NCI-H146 (cell line): Measurements from ENCODE around the gene SLC22A3.
"Not testable (repeated sequence)": the region's sequence is repeated elsewhere in the genome, so short reads cannot be mapped to it uniquely, and the experiment has no call there.

Source experiments
- DNase-seq: peaks from one replicate; lab custom pipeline; 2025; lab: John Stamatoyannopoulos, UW

Gene SLC22A3

DNA sequence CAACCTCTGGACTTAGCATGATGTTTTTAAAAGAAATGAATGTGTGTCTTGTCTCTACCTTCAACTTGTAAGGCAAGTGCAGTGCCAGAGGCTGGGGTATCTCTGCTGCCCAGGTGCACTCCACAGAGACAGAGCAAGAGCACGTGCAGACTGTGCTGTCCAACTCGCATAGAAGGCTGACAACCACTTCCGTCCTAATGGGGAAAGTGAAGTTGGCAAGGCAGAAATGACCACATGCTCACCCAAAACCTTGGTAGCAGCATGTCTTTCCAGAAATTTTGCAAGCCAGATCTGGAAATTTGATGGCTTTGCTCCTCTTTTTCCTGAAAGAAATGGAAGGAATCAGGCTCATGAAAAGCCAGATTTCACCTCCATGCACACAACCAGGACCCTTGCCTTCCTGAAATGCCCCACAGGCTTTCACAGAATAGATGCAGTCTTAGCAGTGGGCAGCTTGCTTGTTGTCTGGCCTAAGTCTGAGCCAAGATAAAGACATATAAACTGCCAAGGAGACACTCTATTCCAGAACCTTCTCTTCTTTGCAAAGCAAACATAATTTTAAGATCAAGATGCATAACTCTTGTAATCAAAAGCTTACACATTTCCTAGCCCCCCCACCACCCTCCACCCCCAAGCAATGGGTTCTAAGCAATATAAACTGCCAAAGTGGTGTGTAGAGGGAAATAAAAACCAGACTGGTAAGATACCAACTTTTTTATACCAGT is 26.8 kb downstream of the SLC22A3 start:
- no peak for DNase-seq

DNA sequence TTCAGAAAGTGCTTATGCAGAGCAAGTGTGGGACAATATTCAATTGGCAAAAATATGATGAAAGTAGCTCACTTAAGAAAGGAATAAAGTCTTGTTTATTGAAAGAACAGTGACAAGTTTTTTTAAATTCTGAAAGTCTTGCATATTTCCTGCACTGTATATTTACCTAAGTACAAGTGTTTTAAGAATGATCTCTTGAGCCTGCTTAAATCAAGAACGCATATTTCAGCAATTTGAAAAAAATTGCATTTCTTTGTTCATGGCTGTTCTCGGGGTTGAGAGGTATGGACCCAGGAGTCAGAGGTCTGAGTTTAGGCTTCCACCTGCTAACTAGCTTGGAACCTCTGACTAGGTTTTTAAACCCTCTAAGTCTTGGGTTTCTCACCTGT is 27.4 kb downstream of the SLC22A3 start:
- no peak for DNase-seq

DNA sequence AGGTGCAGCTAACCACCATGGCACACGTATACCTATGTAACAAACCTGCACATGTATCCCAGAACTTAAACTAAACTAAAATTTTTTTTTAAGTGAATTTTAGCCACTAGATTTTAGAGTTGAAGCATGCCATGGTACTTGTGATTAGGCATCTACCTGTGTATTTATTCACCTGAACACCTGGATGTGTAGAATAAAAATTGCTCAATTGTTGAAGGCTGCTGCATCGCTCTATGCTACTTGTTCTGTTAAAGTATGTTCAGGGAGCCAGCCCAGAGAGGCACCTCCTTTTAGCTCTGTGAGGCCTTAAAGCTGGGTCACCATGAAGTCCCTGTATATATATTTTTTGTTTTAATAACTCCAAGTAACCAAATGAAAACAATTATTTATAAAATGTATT is 28.3 kb downstream of the SLC22A3 start:
- no peak for DNase-seq

GRCh38 chr6:160378218-160378617 is 30.0 kb downstream of the SLC22A3 start:
- DNase-seq = no peak

DNA sequence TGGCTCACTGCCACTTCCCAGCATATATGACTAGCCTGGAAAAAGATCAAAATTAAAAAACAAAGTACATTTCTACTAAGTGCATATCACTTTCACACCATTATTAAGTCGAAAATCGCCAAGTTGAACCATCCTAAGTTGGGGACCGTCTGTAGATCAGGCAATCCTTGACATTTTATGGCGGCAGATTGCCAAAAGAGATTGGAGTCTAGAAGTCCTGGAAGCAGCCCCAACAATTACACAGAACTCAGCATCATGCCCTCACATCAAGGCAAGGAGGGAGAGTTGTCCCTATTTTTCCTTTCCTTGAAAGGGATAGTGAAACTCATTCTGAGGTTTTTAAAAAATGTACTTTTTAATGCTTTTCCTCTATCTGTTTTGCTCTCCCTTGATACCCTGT is 30.7 kb downstream of the SLC22A3 start:
- DNase-seq = no peak

GRCh38 chr6:160379466-160379865 is 31.3 kb downstream of the SLC22A3 start:
- no peak for DNase-seq

DNA sequence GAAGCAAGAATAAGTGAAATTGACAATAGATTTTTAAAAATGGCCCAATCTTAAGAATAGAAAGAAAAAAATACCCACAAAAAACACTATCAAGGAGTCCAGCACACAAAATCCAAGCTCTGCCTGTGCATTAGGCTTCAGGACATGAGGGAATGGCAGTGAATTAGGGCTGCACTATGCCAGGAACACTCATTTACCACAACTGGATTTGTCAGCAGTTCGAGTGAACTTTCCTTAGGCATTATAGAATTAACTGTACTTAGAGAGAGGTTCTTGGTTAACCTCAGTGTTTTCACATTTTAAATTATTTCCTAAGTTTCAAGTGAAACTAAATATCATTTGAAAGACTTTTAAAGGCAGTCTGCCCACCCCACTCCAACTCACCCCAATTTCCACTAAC is 34.8 kb downstream of the SLC22A3 start:
- no peak for DNase-seq

GRCh38 chr6:160386869-160387530 is 38.8 kb downstream of the SLC22A3 start:
- DNase-seq = no peak

- no peak for DNase-seq
These were observed 39.9 kb downstream of the SLC22A3 start for GRCh38 chr6:160387916-160388643.

- no peak for DNase-seq
These were observed 40.7 kb downstream of the SLC22A3 start for GRCh38 chr6:160388922-160389321.

GRCh38 chr6:160391419-160392116 is 43.4 kb downstream of the SLC22A3 start:
- DNase-seq = no peak

DNA sequence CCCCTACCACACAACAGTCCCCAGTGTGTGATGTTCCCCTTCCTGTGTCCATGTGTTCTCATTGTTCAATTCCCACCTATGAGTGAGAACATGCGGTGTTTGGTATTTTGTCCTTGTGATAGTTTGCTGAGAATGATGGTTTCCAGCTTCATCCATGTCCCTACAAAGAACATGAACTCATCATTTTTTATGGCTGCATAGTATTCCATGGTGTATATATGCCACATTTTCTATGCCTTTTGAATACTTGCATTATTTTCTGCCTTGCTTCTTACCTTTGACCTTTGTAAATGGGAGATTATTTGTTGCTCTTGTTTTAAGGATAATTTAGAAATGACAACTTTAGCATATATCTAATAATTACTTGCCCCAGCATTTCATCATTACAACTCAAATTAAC is 45.3 kb downstream of the SLC22A3 start:
- DNase-seq = not testable (repeated sequence)

GRCh38 chr6:160393891-160394653 is 45.9 kb downstream of the SLC22A3 start:
- DNase-seq = no peak

- no peak for DNase-seq
These were observed 46.5 kb downstream of the SLC22A3 start for GRCh38 chr6:160394654-160395035.

GRCh38 chr6:160395187-160395586 is 47.0 kb downstream of the SLC22A3 start:
- no peak for DNase-seq

DNA sequence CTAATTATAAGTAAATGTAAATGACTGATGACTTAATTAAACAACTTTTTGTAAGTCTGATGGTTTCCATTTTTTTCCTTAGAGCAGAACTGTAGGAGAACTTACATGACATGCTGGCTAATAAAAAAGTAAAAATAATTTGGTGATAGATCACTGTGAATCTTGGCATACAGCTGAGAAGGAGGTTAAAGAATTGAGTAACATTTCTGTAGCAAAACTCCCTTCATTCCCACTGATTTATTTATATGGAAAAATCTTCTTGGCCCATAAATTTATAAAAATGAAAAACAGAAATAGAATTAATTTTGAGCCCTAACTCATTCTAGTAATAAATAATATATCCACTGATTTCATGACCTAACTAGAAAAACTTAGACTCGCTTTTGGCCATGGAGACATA is 48.1 kb downstream of the SLC22A3 start:
- DNase-seq = no peak

- no peak for DNase-seq
These were observed 50.6 kb downstream of the SLC22A3 start for GRCh38 chr6:160398674-160399271.

- no peak for DNase-seq
These were observed 52.3 kb downstream of the SLC22A3 start for GRCh38 chr6:160400446-160400845.

DNA sequence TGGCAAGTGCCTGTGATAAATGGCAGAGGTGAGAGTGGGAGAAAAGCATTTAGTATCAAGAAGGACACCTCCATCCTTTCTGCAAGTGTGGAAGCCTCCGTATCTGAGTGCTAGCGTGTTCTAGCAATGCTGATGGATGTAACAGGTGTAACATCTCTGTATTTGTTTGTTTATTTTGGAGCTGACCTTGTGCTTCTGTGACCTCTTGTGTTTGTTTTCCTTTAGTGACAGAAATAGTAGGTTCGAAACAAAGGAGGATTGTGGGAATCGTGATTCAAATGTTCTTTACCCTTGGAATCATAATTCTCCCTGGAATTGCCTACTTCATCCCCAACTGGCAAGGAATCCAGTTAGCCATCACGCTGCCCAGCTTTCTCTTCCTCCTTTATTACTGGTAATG is 60.4 kb downstream of the SLC22A3 start:
- DNase-seq = no peak

DNA sequence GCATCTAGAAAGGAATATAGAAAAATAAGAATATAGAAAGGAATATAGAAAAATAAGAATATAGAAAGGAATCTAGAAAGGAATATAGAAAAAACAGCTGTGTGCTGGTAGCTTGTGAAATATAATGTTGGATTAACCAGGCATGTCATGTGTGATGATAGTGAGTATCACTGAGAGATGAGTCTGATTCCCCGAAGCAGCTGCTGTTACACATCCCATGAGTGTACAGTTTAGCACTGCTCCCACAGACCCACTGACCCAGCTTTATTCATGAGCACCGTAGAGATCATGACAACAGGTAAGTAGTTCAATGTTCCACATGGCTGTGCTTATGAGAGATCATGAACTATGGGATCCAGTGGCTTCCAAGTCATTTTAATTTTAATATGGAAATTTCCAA is 64.8 kb downstream of the SLC22A3 start:
- DNase-seq = no peak

DNA sequence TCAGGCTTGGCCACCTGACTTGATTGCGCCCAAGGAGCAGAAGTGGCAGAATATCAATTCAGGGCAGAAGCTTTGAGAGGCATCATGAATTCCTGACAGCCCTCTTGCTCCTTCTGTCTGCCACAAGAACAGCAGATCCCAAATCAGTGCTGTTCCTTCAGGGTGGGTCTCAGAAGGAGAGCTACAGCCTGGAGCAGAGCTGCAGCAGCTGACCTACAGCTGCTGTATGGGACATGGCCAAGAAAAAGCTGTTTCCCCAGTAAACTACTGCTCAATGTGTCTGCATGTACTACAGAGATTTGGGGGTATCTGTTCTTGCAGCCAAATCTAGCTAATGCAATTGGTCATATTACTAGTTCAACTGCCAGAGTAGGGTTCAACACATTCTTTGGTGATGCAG is 69.0 kb downstream of the SLC22A3 start:
- DNase-seq = no peak
